H9 (cell line): ENCODE measurements around the gene RUFY2. TPM values are rescaled to one million over a fixed set of nuclear protein-coding genes. Genes with fewer than 3 reads are reported as not detected.

Source experiments
- DNase-seq: peaks from one replicate; pipeline ENCODE4 v3.0.0-alpha.2; 2017
- H2AFZ ChIP-seq: one replicate; pipeline ENCODE4 v1.6.1; 2013; ENCODE audit warnings: mild to moderate bottlenecking, low read length, control low read depth, moderate library complexity
- H2AK5ac ChIP-seq: 2 replicates; pipeline ENCODE4 v1.6.1; 2013; ENCODE audit warnings: low read length, control low read depth, mixed read lengths; ENCODE audit not compliant: insufficient read length
- H2BK120ac ChIP-seq: one replicate; pipeline ENCODE4 v1.6.1; 2013; ENCODE audit warnings: low read depth, mild to moderate bottlenecking, low read length, control low read depth, inconsistent platforms; ENCODE audit not compliant: poor library complexity, severe bottlenecking
- H2BK12ac ChIP-seq: 2 replicates; pipeline ENCODE4 v1.6.1; 2013; ENCODE audit warnings: low read length, control low read depth, mixed read lengths, low read depth; ENCODE audit not compliant: insufficient read length
- H2BK15ac ChIP-seq: 2 replicates; pipeline ENCODE4 v1.6.1; 2013; ENCODE audit warnings: low read depth, low read length, control low read depth
- H2BK20ac ChIP-seq: one replicate; pipeline ENCODE4 v1.6.1; 2013; ENCODE audit warnings: low read depth, mild to moderate bottlenecking, low read length, control low read depth, inconsistent platforms; ENCODE audit not compliant: poor library complexity, severe bottlenecking
- H2BK5ac ChIP-seq: 2 replicates; pipeline ENCODE4 v1.6.1; 2013; ENCODE audit warnings: low read length, control low read depth, mixed read lengths; ENCODE audit not compliant: insufficient read length
- H3K14ac ChIP-seq: 2 replicates; pipeline ENCODE4 v1.6.1; 2013; ENCODE audit warnings: low read length, control low read depth; ENCODE audit not compliant: insufficient read depth
- H3K18ac ChIP-seq: 2 replicates; pipeline ENCODE4 v1.6.1; 2013; ENCODE audit warnings: low read depth, mild to moderate bottlenecking, mixed read lengths, low read length, control low read depth; ENCODE audit not compliant: insufficient read length
- H3K23ac ChIP-seq: 2 replicates; pipeline ENCODE4 v1.6.1; 2013; ENCODE audit warnings: low read length, control low read depth, mixed read lengths, low read depth; ENCODE audit not compliant: insufficient read length
- H3K23me2 ChIP-seq: 2 replicates; pipeline ENCODE4 v1.6.1; 2013; ENCODE audit warnings: low read depth, mild to moderate bottlenecking, mixed read lengths, low read length, control low read depth; ENCODE audit not compliant: insufficient read length, poor library complexity, severe bottlenecking
- H3K27ac ChIP-seq: 2 replicates; pipeline ENCODE4 v1.5.1; 2013; ENCODE audit warnings: low read length, control low read depth, mixed read lengths, low read depth; ENCODE audit not compliant: insufficient read length
- H3K27me3 ChIP-seq: 2 replicates; pipeline ENCODE4 v1.6.1; 2013; ENCODE audit warnings: low read length, control low read depth, inconsistent platforms; ENCODE audit not compliant: insufficient read depth
- H3K4ac ChIP-seq: 2 replicates; pipeline ENCODE4 v1.6.1; 2013; ENCODE audit warnings: low read depth, mild to moderate bottlenecking, control low read depth, inconsistent platforms, low read length, moderate library complexity
- H3K4me1 ChIP-seq: 2 replicates; pipeline ENCODE4 v1.6.1; 2013; ENCODE audit warnings: low read length, control low read depth, inconsistent platforms; ENCODE audit not compliant: insufficient read depth
- H3K4me2 ChIP-seq: 2 replicates; pipeline ENCODE4 v1.6.1; 2013; ENCODE audit warnings: low read length, control low read depth, mixed read lengths; ENCODE audit not compliant: insufficient read length, insufficient read depth
- H3K56ac ChIP-seq: 2 replicates; pipeline ENCODE4 v1.6.1; 2013; ENCODE audit warnings: low read depth, mild to moderate bottlenecking, mixed read lengths, low read length, control low read depth; ENCODE audit not compliant: insufficient read length
- H3K79me1 ChIP-seq: 2 replicates; pipeline ENCODE4 v1.6.1; 2013; ENCODE audit warnings: low read depth, mild to moderate bottlenecking, moderate library complexity, low read length, control low read depth, inconsistent platforms; ENCODE audit not compliant: insufficient read depth, poor library complexity, severe bottlenecking
- H3K79me2 ChIP-seq: 2 replicates; pipeline ENCODE4 v1.6.1; 2013; ENCODE audit warnings: low read length, control low read depth, inconsistent platforms; ENCODE audit not compliant: insufficient read depth
- H3K9ac ChIP-seq: 2 replicates; pipeline ENCODE4 v1.6.1; 2013; ENCODE audit warnings: low read length, control low read depth, mixed read lengths; ENCODE audit not compliant: insufficient read length; ENCODE audit errors: extremely low read depth
- H3K9me3 ChIP-seq: one replicate; pipeline ENCODE4 v1.6.1; 2013; ENCODE audit warnings: low read depth, low read length, inconsistent platforms; ENCODE audit not compliant: control insufficient read depth
- H3T11ph ChIP-seq: one replicate; pipeline ENCODE4 v1.6.1; 2013; ENCODE audit warnings: mild to moderate bottlenecking, low read length, control low read depth, inconsistent platforms
- H4K20me1 ChIP-seq: one replicate; pipeline ENCODE4 v1.6.1; 2013; ENCODE audit not compliant: control insufficient read depth, insufficient read length, insufficient read depth
- H4K5ac ChIP-seq: 2 replicates; pipeline ENCODE4 v1.6.1; 2013; ENCODE audit warnings: low read depth, mild to moderate bottlenecking, mixed read lengths, low read length, control low read depth; ENCODE audit not compliant: insufficient read length
- H4K8ac ChIP-seq: replicated peaks from 2 replicates; pipeline ENCODE4 v1.6.1; 2013; ENCODE audit warnings: low read length, control low read depth, mixed read lengths, low read depth; ENCODE audit not compliant: insufficient read length
- H4K91ac ChIP-seq: 2 replicates; pipeline ENCODE4 v1.6.1; 2013; ENCODE audit warnings: low read depth, mild to moderate bottlenecking, moderate library complexity, mixed read lengths, low read length, control low read depth; ENCODE audit not compliant: insufficient read length
- H3K27ac Mint-ChIP-seq, 3 experiments: 2 replicates in 2 of 3; 3 replicates in 1 of 3; pipeline ENCODE4 v1.8.0; 2020 to 2021; ENCODE audit warnings: mixed read lengths in 3 of 3, mild to moderate bottlenecking in 1 of 3, moderate library complexity in 1 of 3
- H3K27me3 Mint-ChIP-seq: 2 replicates; pipeline ENCODE4 v1.8.0; 2021; ENCODE audit warnings: low read depth, mild to moderate bottlenecking, moderate library complexity, mixed read lengths
- H3K36me3 Mint-ChIP-seq, 3 experiments: 2 replicates in 2 of 3; 3 replicates in 1 of 3; pipeline ENCODE4 v1.8.0; 2020 to 2021; ENCODE audit warnings: low read depth in 3 of 3, mixed read lengths in 3 of 3; ENCODE audit not compliant: insufficient read depth in 1 of 3
- H3K4me1 Mint-ChIP-seq, 2 experiments: 2 replicates each; pipeline ENCODE4 v1.8.0; 2020; ENCODE audit warnings: mixed read lengths in 2 of 2
- H3K4me3 Mint-ChIP-seq, 2 experiments: 2 replicates in 1 of 2; 3 replicates in 1 of 2; pipeline ENCODE4 v1.8.0; 2020 to 2021; ENCODE audit warnings: mild to moderate bottlenecking in 2 of 2, mixed read lengths in 2 of 2, moderate library complexity in 1 of 2
- H3K9me3 Mint-ChIP-seq, 2 experiments: 2 replicates in 1 of 2; 3 replicates in 1 of 2; pipeline ENCODE4 v1.8.0; 2020; ENCODE audit warnings: mild to moderate bottlenecking in 2 of 2, mixed read lengths in 2 of 2, moderate library complexity in 1 of 2
- WGBS: extraction: QIAGEN DNeasy Blood & Tissue Kit; methylation state at CpG from one replicate; pipeline ENCODE4 v1.1.7; 2013; ENCODE audit warnings: missing lambda C conversion rate, low lambda C conversion rate, mixed read lengths; ENCODE audit not compliant: insufficient read length; ENCODE audit errors: extremely low coverage; 5-methylcytosine and 5-hydroxymethylcytosine counted together
- total RNA-seq: library from RNA; stranded (reverse); gene quantifications from 2 replicates; pipeline ENCODE4 v1.2.1, GENCODE V29; 2021
- TF ChIP-seq, protein P1 (sequence below): fragments of 200-600 bp; sonication (generic); conservative IDR thresholded peaks from 3 replicates; pipeline ENCODE4 v1.8.0; 2021; ENCODE audit warnings: antibody characterized with exemption, mild to moderate bottlenecking

RUFY2 gene
- total RNA-seq, 1 experiment from 2014 or later: 14.1 TPM

DNA sequence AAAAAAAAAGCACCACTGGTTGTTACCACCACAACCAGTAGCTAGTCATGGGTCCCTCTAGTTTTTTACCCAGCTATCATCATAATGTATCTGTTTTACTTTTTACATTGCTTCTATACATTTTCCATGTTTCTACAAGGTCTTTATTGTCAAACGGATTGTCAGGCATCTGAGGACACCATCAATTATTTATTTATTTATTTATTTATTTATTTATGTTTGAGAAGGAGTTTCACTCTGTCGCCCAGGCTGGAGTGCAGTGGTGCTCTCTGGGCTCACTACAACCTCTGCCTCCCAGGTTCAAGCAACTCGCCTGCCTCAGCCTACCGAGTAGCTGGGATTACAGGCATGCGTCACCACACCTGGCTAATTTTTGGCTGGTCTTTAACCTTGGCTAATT lies 104.2 kb downstream of the RUFY2 start:
- Histone ChIP-seq H3K4me2 (no peak overlapping the region), H4K91ac (no peak overlapping the region), H2AK5ac (no peak overlapping the region), H3T11ph (no peak overlapping the region), H2BK15ac (no peak overlapping the region), H2BK120ac (no peak overlapping the region), H3K23me2 (no peaks in the 10 kb centered on the region), H4K20me1 (no peaks in the 10 kb centered on the region), H3K9ac (no peak overlapping the region), H3K79me2 (no peaks in the 10 kb centered on the region), H3K4me1 (no peaks in the 10 kb centered on the region), H2BK12ac (no peak overlapping the region), H3K23ac (no peak overlapping the region), H2AFZ (no peak overlapping the region), H3K27ac (no peak overlapping the region), H4K5ac (no peak overlapping the region), H4K8ac (no peak overlapping the region), H3K18ac (no peak overlapping the region), H3K9me3 (no peaks in the 10 kb centered on the region), H3K79me1 (no peaks in the 10 kb centered on the region), H3K14ac (no peak overlapping the region), H2BK20ac (no peak overlapping the region), H2BK5ac (no peak overlapping the region), H3K27me3 (no peaks in the 10 kb centered on the region), H3K56ac (no peak overlapping the region), H3K4ac (no peak overlapping the region)
- no peak overlapping the region for H3K4me3 Mint-ChIP-seq
- TF ChIP-seq, protein P1, sequence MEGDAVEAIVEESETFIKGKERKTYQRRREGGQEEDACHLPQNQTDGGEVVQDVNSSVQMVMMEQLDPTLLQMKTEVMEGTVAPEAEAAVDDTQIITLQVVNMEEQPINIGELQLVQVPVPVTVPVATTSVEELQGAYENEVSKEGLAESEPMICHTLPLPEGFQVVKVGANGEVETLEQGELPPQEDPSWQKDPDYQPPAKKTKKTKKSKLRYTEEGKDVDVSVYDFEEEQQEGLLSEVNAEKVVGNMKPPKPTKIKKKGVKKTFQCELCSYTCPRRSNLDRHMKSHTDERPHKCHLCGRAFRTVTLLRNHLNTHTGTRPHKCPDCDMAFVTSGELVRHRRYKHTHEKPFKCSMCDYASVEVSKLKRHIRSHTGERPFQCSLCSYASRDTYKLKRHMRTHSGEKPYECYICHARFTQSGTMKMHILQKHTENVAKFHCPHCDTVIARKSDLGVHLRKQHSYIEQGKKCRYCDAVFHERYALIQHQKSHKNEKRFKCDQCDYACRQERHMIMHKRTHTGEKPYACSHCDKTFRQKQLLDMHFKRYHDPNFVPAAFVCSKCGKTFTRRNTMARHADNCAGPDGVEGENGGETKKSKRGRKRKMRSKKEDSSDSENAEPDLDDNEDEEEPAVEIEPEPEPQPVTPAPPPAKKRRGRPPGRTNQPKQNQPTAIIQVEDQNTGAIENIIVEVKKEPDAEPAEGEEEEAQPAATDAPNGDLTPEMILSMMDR: no peak
- WGBS: no CpG with 5 or more reads among the region's 5 CpGs
- peaks cover 9 to 14% of the 10 kb centered on the region in 2 experiments for H3K4me1 Mint-ChIP-seq
- no peak for DNase-seq
- no peaks in the 10 kb centered on the region for H3K27me3 Mint-ChIP-seq
- no peaks in the 10 kb centered on the region for H3K36me3 Mint-ChIP-seq
- no peak overlapping the region for H3K27ac Mint-ChIP-seq
- H3K9me3 Mint-ChIP-seq: no peaks in the 10 kb centered on the region
